Loucy (cell line): ENCODE data around the gene PFN1.
A peak's percentile ranks its signal among the peaks of the same experiment; 100 is the strongest.

Experiments used
- H2AFZ ChIP-seq: fragments of 200-600 bp; sonication (generic); 2 replicates; pipeline ENCODE4 v1.6.0; 2016; ENCODE audit warnings: antibody characterized with exemption, mild to moderate bottlenecking, low read length, moderate library complexity
- H3F3A ChIP-seq: fragments of 200-600 bp; 2 replicates; pipeline ENCODE4 v1.6.0; 2016; ENCODE audit warnings: antibody characterized with exemption, low read depth, mild to moderate bottlenecking
- H3K27me3 ChIP-seq: fragments of 200-600 bp; sonication (generic); 2 replicates; pipeline ENCODE4 v1.6.1; 2014; ENCODE audit warnings: low read length, mild to moderate bottlenecking; ENCODE audit not compliant: insufficient read depth, poor library complexity, severe bottlenecking
- H3K36me3 ChIP-seq: fragments of 200-600 bp; sonication (generic); 2 replicates; pipeline ENCODE4 v1.6.1; 2016; ENCODE audit warnings: low read length; ENCODE audit not compliant: insufficient read depth
- H3K4me1 ChIP-seq: fragments of 200-600 bp; sonication (generic); 2 replicates; pipeline ENCODE4 v1.5.1; 2014; ENCODE audit warnings: low read length, mild to moderate bottlenecking; ENCODE audit not compliant: insufficient read depth, poor library complexity, severe bottlenecking
- H3K4me2 ChIP-seq: fragments of 200-600 bp; sonication (generic); 2 replicates; pipeline ENCODE4 v1.6.0; 2014; ENCODE audit warnings: antibody characterized with exemption, low read length, low read depth, mild to moderate bottlenecking; ENCODE audit not compliant: poor library complexity, severe bottlenecking
- H3K4me3 ChIP-seq: fragments of 200-600 bp; sonication (generic); 2 replicates; pipeline ENCODE4 v1.5.1; 2014; ENCODE audit warnings: low read length, mild to moderate bottlenecking, mixed read lengths; ENCODE audit not compliant: poor library complexity, severe bottlenecking
- H3K79me2 ChIP-seq: fragments of 200-600 bp; sonication (generic); 2 replicates; pipeline ENCODE4 v1.6.1; 2014; ENCODE audit warnings: low read length; ENCODE audit not compliant: insufficient read depth
- H3K9ac ChIP-seq: fragments of 200-600 bp; sonication (generic); 2 replicates; pipeline ENCODE4 v1.6.0; 2014; ENCODE audit warnings: mild to moderate bottlenecking, low read depth, low read length, moderate library complexity; ENCODE audit not compliant: poor library complexity, severe bottlenecking
- H3K9me2 ChIP-seq: fragments of 200-600 bp; sonication (generic); replicated peaks from 2 replicates; pipeline ENCODE4 v1.6.1; 2016; ENCODE audit warnings: low read depth, low read length, mixed read lengths
- H3K9me3 ChIP-seq: fragments of 200-600 bp; sonication (generic); 2 replicates; pipeline ENCODE4 v1.6.1; 2014; ENCODE audit warnings: mild to moderate bottlenecking, antibody characterized with exemption, low read length, low read depth; ENCODE audit not compliant: insufficient read depth
- H4K20me1 ChIP-seq: fragments of 200-600 bp; sonication (generic); 2 replicates; pipeline ENCODE4 v1.6.0; 2014; ENCODE audit warnings: antibody characterized with exemption, low read length, mild to moderate bottlenecking; ENCODE audit not compliant: insufficient read depth, poor library complexity, severe bottlenecking
- EZH2phosphoT487 ChIP-seq: fragments of 200-600 bp; IDR thresholded peaks from 2 replicates; pipeline ENCODE4 v1.6.1; 2018; ENCODE audit warnings: antibody characterized with exemption, mild to moderate bottlenecking, moderate library complexity, borderline replicate concordance
- TF ChIP-seq, protein P1 (sequence below): fragments of 200-600 bp; sonication (generic); conservative IDR thresholded peaks from 2 replicates; pipeline ENCODE4 v1.5.1; 2014; ENCODE audit warnings: mild to moderate bottlenecking, antibody characterized with exemption, low read length

PFN1 gene

DNA sequence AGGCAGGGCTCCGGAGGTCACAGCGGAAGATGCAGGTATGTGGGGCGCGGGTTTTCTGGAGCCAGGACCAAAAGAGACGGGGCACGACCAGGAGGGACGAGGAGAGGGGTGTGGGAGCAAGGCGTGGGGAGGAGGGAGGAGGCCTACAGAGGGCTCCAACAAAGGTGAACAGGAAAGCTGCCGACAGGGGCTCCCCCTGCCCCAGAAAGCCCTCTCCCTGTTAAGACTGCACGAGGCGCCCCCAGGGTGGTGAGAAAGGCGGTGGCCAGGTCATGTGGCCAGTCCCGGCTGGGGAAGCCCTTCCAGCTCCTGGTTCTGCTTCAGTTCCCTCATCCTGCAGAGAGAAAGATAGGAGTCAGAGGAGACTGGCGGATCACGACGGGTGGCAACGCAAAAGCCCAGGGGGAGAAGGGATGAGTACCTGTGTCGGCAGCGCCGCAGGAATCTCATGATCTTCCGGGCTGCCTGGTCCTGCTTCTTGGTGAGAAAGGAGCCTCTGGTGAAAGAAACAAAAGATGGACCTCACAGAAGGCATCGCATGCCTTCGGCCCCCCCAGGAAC lies 20.2 kb upstream of the PFN1 start:
- Histone ChIP-seq H3K79me2 (peaks cover 35% of the 10 kb centered on the region), H3K27me3 (no peaks in the 10 kb centered on the region), H3K36me3 (no peaks in the 10 kb centered on the region), H3K9me3 (no peaks in the 10 kb centered on the region), H3K9ac (peak overlapping the region; percentile 100), H2AFZ (peak overlapping the region; percentile 99), H3K9me2 (no peaks in the 10 kb centered on the region), H4K20me1 (no peaks in the 10 kb centered on the region), H3F3A (no peaks in the 10 kb centered on the region), H3K4me1 (peaks cover 27% of the 10 kb centered on the region), H3K4me3 (peak overlapping the region; percentile 100), H3K4me2 (peak overlapping the region; percentile 100)
- TF ChIP-seq, protein P1, sequence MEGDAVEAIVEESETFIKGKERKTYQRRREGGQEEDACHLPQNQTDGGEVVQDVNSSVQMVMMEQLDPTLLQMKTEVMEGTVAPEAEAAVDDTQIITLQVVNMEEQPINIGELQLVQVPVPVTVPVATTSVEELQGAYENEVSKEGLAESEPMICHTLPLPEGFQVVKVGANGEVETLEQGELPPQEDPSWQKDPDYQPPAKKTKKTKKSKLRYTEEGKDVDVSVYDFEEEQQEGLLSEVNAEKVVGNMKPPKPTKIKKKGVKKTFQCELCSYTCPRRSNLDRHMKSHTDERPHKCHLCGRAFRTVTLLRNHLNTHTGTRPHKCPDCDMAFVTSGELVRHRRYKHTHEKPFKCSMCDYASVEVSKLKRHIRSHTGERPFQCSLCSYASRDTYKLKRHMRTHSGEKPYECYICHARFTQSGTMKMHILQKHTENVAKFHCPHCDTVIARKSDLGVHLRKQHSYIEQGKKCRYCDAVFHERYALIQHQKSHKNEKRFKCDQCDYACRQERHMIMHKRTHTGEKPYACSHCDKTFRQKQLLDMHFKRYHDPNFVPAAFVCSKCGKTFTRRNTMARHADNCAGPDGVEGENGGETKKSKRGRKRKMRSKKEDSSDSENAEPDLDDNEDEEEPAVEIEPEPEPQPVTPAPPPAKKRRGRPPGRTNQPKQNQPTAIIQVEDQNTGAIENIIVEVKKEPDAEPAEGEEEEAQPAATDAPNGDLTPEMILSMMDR = no peak
- no peak for TF ChIP-seq EZH2phosphoT487

DNA sequence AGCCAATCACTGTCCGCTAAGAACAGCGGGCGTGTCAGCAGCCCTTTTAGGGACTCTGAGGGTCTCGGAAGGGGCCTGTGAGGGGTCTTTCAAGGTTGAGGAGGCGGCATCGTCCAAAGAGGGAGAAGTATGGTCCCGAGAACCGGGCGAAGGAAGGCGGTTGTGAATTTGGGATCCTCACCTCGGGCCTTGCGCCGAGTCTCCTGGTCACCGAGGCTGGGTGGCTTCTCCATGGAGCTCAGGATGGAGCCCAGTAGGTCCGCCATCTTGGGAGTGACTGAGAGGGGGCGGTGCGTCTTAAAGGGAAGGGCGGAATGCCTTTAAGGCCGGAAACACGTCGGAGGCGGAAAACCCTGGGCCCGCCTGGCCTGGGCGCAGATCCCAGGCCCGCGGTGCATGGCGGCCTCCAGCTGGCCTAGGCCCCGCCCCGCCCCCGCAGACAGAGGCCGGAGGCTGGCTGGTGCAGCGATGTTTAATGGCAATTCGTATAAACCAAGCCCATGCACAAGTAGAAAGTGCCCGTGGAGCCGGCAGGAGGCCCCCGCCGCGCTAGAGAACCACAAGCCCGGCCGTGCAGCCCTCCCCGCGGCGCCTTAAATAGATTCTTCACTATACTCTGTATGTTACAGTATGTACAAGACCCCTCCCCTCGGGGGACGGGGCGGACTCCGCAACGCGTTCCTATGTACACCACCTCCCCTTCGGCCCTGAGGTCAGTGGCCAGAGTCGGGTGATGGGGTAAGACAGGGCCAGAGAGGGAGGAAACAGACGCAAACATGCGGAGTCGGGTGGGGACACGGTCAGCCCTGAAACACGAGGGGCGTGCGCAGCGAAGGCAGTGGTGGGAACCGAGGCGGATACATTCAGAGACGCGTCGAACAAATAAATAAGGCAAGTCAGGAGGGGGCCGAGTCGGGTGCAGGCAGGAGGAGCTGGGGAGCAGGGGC lies 19.5 kb upstream of the PFN1 start, which contains the start of gene SPAG7:
SPAG7 (minus strand) TSS at position 279 of the 947 bp plus-strand sequence; CDS start at position 266, 13 bp downstream.
- H3K4me1 ChIP-seq = peaks cover 27% of the 10 kb centered on the region
- no peaks in the 10 kb centered on the region for H3K9me2 ChIP-seq
- H3K79me2 ChIP-seq = peaks cover 35% of the 10 kb centered on the region
- H3K4me2 ChIP-seq = peak within 1 kb of the TSS; percentile 100
- no peaks in the 10 kb centered on the region for H3K9me3 ChIP-seq
- TF ChIP-seq EZH2phosphoT487 = no peak
- TF ChIP-seq, protein P1 = peak; percentile 26; the same call in 1 of the 2 replicates
- H3K36me3 ChIP-seq = no peaks in the 10 kb centered on the region
- H3K4me3 ChIP-seq = peak within 1 kb of the TSS; percentile 100
- no peaks in the 10 kb centered on the region for H3F3A ChIP-seq
- H3K9ac ChIP-seq = peak within 1 kb of the TSS; percentile 100
- H2AFZ ChIP-seq = peak within 1 kb of the TSS; percentile 99
- no peaks in the 10 kb centered on the region for H4K20me1 ChIP-seq
- H3K27me3 ChIP-seq = no peaks in the 10 kb centered on the region

DNA sequence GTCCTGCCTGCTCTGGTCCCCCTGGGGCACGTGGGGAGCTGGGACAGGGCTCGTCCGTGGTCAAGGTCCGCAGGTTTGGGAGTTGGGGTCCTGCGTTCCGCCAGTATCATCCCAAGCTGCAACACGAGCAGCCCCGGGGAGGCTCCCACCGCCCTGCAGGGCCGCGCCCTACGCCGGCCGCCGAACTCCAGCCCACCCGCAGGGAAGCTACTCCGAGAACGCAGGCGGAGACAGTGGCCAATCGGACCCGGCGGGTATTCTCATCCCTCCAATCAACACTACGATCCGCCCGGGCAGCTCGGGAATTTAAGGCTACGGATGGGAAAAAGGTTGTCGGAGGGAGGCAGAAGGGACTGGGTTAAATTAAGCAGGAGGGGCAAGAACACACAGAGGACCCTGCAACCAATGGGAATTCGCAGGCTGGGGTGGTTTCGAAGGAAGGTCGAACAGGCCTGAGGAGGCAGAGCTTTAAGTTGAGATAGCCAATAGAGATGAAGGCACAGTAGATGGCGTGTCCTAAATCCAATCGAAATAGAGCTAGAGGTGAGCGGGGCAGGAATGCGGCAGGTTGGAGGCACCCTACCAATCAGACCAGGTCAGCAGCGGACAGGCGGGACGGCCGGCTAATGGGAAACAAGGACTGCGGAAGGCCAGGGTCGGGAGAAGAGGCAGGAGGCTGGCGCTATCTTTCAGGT lies 18.7 kb upstream of the PFN1 start:
- Histone ChIP-seq H3K9ac (peak overlapping the region; percentile 100), H3K4me1 (peaks cover 27% of the 10 kb centered on the region), H3F3A (no peaks in the 10 kb centered on the region), H4K20me1 (no peaks in the 10 kb centered on the region), H3K27me3 (no peaks in the 10 kb centered on the region), H3K79me2 (peaks cover 35% of the 10 kb centered on the region), H3K4me3 (peak overlapping the region; percentile 100), H3K4me2 (peak overlapping the region; percentile 97), H3K9me2 (no peaks in the 10 kb centered on the region), H3K9me3 (no peaks in the 10 kb centered on the region), H3K36me3 (no peaks in the 10 kb centered on the region), H2AFZ (peak overlapping the region; percentile 87)
- no peak for TF ChIP-seq EZH2phosphoT487
- TF ChIP-seq, protein P1 = no peak
